HFF-Myc (cell line): ENCODE data around the gene FUT7.

Experiments
- DNase-seq: peaks from one replicate; pipeline ENCODE4 v3.0.0-alpha.2; 2011; ENCODE audit warnings: low read depth; ENCODE audit errors: extremely low read depth
- H3K4me3 ChIP-seq: replicated peaks from 2 replicates; pipeline ENCODE4 v1.5.1; 2011; ENCODE audit warnings: low read depth, mild to moderate bottlenecking, control low read depth, low read length
- TF ChIP-seq, protein P1 (sequence below): IDR thresholded peaks from 2 replicates; pipeline ENCODE4 v1.5.1; 2012; ENCODE audit warnings: mild to moderate bottlenecking, low read depth, low read length, control low read depth; ENCODE audit errors: missing control alignments

The FUT7 gene, protein sequence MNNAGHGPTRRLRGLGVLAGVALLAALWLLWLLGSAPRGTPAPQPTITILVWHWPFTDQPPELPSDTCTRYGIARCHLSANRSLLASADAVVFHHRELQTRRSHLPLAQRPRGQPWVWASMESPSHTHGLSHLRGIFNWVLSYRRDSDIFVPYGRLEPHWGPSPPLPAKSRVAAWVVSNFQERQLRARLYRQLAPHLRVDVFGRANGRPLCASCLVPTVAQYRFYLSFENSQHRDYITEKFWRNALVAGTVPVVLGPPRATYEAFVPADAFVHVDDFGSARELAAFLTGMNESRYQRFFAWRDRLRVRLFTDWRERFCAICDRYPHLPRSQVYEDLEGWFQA

DNA sequence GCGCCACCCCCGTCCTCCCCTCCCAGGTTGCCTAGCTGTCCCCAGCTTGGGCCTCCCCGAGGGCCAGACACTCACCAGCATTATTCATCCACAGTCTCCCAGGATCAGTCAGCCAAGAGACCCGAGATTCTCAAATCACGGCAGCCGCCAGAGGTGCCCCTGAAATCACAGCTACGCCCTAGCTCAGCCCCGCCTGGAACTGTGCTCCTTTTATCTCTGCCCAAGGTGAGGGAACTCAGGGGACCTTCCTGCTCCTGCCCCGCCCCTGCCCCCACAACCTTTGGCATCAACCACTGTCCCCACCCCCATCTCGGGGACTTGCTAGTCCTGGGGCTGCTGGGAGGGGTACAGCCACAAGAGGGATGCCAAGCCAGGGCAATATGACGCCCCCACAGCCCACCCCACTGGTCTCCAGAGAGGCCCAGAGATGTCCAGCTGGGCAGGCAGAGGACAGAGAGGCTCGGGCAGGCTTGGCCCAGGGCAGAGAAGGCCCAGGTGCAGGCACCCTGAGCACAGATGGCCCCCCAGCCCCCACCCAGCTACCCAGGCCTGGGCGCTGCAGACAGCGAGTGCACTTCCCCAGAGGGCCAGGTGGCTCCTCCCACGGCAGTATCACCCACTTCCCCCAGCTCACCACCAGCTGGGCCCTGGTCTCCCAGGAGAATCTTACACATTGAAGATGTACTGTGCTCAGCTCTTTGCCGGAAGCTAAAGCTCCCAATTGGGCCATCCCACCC is at the start of gene FUT7:
Gene FUT7, minus strand, starts transcription at position 185 of the 737 bp plus-strand sequence. Its CDS starts 97 bp downstream, at position 88.
- H3K4me3 ChIP-seq = no peak within 1 kb of the TSS
- no peak for DNase-seq
- TF ChIP-seq, protein P1, sequence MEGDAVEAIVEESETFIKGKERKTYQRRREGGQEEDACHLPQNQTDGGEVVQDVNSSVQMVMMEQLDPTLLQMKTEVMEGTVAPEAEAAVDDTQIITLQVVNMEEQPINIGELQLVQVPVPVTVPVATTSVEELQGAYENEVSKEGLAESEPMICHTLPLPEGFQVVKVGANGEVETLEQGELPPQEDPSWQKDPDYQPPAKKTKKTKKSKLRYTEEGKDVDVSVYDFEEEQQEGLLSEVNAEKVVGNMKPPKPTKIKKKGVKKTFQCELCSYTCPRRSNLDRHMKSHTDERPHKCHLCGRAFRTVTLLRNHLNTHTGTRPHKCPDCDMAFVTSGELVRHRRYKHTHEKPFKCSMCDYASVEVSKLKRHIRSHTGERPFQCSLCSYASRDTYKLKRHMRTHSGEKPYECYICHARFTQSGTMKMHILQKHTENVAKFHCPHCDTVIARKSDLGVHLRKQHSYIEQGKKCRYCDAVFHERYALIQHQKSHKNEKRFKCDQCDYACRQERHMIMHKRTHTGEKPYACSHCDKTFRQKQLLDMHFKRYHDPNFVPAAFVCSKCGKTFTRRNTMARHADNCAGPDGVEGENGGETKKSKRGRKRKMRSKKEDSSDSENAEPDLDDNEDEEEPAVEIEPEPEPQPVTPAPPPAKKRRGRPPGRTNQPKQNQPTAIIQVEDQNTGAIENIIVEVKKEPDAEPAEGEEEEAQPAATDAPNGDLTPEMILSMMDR = no peak

DNA sequence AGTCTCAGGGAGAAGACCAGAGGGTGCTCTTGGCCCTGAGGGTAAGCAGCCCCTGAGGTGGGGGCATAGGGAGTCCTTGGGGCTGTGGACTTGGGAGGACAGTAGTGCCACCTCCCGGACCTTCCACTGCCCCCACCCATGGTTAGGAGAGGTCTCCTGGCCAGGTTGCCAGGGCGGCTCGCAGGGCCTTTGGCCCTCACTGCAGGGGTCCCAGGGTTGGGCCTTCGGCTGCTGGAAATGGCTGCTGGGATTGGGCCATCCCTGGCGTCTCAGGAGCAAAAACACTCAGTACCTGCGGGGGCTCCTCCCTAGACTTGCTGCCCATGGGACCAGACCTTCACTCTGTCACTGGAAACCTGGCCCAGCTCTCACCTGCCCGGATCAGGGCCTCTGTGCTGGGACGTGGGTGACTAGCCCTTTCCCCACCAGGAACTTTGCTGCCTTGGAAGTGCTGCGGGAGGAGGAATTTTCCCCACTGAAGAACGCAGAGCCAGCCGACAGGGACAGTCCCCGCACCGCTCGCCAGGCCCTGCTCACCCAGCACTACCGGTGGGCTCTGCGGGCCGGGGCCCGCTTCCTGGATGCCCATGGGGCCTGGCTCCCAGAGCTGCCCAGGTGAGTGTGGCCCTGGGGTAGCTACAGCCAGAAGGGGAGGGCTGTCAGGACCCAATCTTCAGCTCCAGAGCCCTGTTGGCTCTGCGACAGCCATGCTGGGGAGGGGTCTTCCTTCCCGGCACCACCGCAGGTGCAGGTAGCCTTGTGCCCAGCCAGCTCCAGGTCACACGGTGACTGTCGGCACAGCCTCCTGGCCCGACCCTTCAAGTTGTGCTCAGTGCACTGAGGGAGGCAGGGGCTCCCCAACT is 48.6 kb upstream of the FUT7 start:
- H3K4me3 ChIP-seq = no peak overlapping the region
- DNase-seq = no peak
- TF ChIP-seq, protein P1 = no peak

DNA sequence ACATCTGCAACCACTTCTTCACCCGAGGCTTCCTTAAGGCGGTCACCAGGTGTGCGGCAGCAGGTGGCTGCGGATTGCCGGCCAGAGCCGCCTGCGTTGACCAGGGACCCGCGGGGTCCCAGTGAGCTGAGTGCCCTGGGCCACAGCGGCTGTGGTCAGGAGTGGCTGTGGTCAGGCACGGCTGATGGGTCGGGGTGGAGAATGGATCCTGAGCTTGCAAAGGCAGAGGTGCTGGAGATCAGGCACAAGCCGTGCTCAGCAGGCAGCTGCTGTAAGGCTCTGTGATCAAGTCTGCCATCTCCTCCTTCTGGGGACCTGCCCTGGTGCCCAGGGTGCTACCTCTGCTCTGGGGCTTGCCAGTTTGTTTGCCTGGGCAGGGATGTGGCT is 47.5 kb upstream of the FUT7 start:
- TF ChIP-seq, protein P1 = no peak
- DNase-seq = no peak
- H3K4me3 ChIP-seq = no peak overlapping the region

DNA sequence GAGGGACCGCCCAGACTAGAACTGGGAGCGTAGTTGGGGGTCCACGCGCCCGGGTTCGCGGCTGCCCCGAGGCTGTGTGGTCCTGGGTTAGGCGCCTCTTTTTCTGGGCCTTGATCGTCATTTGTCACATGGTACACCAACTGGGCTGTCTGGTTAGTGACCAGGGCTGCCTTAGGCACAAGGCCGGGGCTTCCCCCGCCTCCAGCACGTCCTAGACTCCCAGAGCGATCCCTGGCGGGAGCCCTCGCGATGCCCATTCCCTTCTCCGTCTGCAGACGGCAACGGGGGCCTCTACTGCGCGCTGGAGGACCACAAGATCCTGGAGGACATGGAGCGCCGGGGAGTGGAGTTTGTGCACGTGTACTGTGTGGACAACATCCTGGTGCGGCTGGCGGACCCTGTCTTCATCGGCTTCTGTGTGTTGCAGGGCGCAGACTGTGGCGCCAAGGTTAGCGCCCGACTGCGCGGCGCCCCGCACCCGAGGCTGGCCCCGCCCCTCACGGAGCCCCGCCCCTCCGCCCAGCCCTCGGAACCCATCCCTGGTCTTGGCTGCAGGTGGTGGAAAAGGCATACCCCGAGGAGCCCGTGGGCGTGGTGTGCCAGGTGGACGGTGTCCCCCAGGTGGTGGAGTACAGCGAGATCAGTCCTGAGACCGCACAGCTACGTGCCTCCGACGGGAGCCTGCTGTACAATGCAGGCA is 47.0 kb upstream of the FUT7 start:
- peak overlapping the region; percentile 61 for H3K4me3 ChIP-seq
- no peak for DNase-seq
- TF ChIP-seq, protein P1 = no peak

DNA sequence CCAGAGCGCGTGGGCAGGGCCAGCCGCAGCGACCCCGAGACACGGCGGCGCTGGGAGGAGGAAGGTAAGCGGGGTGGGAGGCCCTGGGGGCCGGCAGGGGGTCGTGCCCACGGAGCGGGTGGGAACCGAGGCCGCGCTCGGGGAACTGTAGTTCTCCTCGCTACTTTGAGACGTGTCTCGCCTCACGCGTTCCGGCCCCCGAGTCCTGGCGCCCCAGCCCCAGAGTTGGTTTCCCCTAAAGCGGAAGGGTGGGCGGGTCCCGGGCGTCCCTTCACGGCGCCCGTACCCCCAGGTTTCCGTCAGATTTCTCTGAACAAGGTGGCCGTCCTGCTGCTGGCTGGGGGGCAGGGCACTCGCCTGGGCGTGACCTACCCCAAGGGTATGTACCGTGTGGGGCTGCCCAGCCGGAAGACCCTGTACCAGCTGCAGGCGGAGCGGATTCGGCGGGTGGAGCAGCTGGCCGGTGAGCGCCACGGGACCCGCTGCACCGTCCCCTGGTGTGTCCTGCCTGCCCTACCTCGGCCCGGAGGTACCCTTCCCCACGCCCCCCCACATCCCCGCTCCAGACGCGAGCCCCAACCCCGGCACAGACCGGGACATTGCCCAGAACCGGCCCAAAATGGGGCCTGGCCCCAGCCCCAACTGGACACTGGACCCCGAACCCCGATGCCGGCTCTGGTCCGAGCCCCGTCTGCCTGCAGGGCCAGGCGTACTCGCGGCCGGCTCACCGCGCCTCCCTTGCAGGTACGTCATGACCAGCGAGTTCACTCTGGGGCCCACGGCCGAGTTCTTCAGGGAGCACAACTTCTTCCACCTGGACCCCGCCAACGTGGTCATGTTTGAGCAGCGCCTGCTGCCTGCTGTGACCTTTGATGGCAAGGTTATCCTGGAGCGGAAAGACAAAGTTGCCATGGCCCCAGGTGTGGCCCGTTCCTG is 46.1 kb upstream of the FUT7 start:
- DNase-seq = no peak
- TF ChIP-seq, protein P1 = no peak
- H3K4me3 ChIP-seq = peak overlapping the region; percentile 61
